T-helper 1 cell treated with Interleukin-12 subunit alpha and Interleukin-12 subunit beta and Interleukin-4 antibody, amounts not matched to agents 30 μg/mL and 1 μg/mL, for 36 hours (primary cell): ENCODE data around the gene ELP1.
"Not testable (repeated sequence)": the region's sequence is repeated elsewhere in the genome, so short reads cannot be mapped to it uniquely, and the experiment has no call there.

Source experiments
- H3K27ac Mint-ChIP-seq: one replicate; pipeline ENCODE4 v1.8.0; 2021; ENCODE audit warnings: mild to moderate bottlenecking, mixed read lengths
- H3K27me3 Mint-ChIP-seq: one replicate; pipeline ENCODE4 v1.8.0; 2021; ENCODE audit warnings: low read depth, mixed read lengths
- H3K36me3 Mint-ChIP-seq: one replicate; pipeline ENCODE4 v1.8.0; 2021; ENCODE audit warnings: low read depth, mixed read lengths
- H3K4me1 Mint-ChIP-seq: one replicate; pipeline ENCODE4 v1.8.0; 2021; ENCODE audit warnings: low read depth, mixed read lengths
- H3K4me3 Mint-ChIP-seq: one replicate; pipeline ENCODE4 v1.8.0; 2021; ENCODE audit warnings: mild to moderate bottlenecking, moderate library complexity, mixed read lengths
- H3K9me3 Mint-ChIP-seq: one replicate; pipeline ENCODE4 v1.8.0; 2021; ENCODE audit warnings: mixed read lengths

ELP1 gene

DNA sequence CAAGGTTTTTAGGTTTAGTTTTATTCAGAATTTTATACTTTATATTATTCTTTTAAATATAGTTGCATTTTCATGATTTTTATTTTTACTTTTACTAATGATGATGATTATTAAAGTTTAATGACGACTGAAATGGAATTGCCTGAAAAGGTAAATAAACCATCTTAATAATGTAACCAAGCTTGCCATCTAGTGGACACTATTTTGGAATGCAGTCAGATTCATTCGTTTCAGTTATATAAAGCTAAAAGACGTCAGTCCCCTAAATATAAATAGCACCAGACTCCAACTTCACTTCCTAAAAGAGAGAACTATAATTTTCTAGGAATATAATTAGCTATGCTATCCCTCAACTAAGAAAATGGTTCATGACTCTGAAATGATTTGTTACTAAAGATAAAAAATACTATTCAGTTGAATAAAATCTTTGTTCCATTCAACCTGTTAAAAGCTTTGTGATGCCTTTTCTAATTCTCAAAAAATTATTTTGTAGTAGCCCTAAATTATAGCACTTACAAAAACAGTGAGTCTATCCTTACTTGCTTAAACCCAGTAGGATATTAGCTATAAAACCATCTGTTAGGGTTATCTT, 20.2 kb upstream of the ELP1 start:
- Mint-ChIP-seq H3K36me3 (peaks cover 2% of the 10 kb centered on the region), H3K4me3 (no peak overlapping the region), H3K27me3 (no peaks in the 10 kb centered on the region), H3K27ac (no peak overlapping the region), H3K4me1 (no peaks in the 10 kb centered on the region), H3K9me3 (no peaks in the 10 kb centered on the region)

DNA sequence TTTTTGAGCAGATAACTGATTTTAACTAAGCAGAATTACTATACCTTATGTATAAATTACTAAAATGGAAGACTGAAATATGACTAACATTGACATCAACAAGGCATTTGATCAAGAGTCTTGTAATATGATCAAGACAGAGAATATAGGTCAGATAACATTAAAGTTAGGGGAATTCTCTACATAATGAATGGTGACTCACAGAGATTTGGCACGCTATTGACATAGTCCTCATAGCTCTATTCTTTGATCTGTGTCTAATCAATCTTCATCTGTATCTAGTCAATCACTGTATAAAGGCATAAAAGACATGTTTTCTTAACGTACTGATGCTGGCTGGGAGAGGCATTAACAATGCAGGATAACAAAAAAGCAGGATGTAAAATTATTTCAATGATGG, 17.7 kb upstream of the ELP1 start:
- H3K9me3 Mint-ChIP-seq, result no peaks in the 10 kb centered on the region
- no peaks in the 10 kb centered on the region for H3K27me3 Mint-ChIP-seq
- no peak overlapping the region for H3K27ac Mint-ChIP-seq
- H3K4me3 Mint-ChIP-seq, result no peak overlapping the region
- no peaks in the 10 kb centered on the region for H3K4me1 Mint-ChIP-seq
- H3K36me3 Mint-ChIP-seq, result peaks cover 2% of the 10 kb centered on the region

DNA sequence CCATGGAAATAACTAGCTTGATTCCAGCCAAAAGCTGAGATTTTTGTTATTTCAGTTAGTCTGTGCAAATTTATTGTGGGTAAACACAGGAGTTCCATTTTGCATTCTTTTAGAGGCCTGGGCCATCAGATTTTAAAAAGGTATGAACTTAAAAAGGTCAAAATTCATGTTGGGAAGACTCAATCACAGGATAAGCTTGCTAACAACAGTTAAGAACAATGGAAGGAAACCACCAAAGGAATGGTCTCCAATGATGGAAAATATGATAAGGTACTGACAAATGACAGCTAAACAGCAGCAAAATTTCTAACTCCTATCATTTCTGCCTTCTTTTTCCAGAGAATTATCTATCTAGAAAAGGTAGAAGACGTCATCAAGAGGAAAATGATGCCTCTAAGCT, 16.2 kb upstream of the ELP1 start:
- H3K27me3 Mint-ChIP-seq, result peaks cover 4% of the 10 kb centered on the region
- no peak overlapping the region for H3K27ac Mint-ChIP-seq
- no peaks in the 10 kb centered on the region for H3K4me1 Mint-ChIP-seq
- H3K36me3 Mint-ChIP-seq, result peaks cover 2% of the 10 kb centered on the region
- no peak overlapping the region for H3K4me3 Mint-ChIP-seq
- H3K9me3 Mint-ChIP-seq, result no peaks in the 10 kb centered on the region

DNA sequence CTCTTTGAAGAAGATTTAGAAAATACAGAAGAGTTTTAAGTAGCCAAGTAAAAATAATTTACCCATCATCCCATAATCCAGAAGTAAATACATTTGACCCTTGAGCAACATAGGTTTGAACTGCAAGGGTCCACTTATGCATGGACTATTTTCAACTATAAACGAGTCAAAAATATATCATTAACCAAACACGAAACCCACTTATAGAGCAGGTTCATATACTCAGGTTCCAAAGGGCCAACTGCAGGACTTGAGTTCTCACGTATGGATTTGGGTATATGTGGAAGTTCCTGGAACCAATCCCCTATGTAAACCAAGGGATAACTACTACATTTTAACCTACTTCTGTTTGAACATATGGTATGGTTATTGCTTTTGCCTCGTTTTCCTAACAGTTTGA, 6.1 kb upstream of the ELP1 start:
- no peak overlapping the region for H3K27ac Mint-ChIP-seq
- H3K36me3 Mint-ChIP-seq, result peaks cover 15% of the 10 kb centered on the region
- H3K4me1 Mint-ChIP-seq, result peaks cover 7% of the 10 kb centered on the region
- no peaks in the 10 kb centered on the region for H3K27me3 Mint-ChIP-seq
- H3K9me3 Mint-ChIP-seq, result no peaks in the 10 kb centered on the region
- no peak overlapping the region for H3K4me3 Mint-ChIP-seq

DNA sequence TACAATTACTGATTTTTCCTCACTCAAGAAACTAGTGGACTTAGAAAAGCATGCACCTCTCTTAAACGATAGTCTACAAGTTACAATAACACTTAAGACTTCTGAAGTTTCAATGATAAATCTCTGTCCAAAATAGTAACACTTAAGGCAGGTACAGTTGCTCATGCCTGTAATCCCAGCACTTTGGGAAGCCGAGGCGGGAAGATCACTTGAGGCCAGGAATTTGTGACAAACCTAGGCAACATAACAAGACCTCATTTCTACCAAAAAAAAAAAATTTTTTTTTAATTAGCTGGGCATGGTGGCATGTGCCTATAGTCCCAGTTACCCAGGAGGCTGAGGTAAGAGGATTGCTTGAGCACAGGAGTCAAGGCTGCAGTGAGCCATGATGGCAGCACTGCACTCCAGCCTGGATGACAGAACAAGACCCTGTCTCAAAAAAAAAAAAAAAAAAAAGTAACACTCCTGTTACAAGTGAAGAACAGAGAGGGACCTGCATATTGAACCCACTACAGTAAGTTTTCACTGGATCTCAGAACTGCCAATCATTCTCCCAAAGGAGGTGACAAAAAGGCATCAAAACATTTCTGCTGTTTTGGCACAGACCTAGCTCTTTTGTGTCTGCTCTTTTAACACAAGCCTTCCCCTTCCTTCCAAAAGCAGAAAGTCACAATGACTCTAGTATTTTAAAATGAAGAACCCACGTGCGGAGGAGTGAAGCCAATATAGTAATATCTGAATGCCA, 3.8 kb upstream of the ELP1 start:
- Mint-ChIP-seq H3K27me3 (no peaks in the 10 kb centered on the region), H3K36me3 (peaks cover 17% of the 10 kb centered on the region), H3K4me1 (peaks cover 16% of the 10 kb centered on the region), H3K4me3 (no peak overlapping the region), H3K27ac (no peak overlapping the region), H3K9me3 (no peaks in the 10 kb centered on the region)

DNA sequence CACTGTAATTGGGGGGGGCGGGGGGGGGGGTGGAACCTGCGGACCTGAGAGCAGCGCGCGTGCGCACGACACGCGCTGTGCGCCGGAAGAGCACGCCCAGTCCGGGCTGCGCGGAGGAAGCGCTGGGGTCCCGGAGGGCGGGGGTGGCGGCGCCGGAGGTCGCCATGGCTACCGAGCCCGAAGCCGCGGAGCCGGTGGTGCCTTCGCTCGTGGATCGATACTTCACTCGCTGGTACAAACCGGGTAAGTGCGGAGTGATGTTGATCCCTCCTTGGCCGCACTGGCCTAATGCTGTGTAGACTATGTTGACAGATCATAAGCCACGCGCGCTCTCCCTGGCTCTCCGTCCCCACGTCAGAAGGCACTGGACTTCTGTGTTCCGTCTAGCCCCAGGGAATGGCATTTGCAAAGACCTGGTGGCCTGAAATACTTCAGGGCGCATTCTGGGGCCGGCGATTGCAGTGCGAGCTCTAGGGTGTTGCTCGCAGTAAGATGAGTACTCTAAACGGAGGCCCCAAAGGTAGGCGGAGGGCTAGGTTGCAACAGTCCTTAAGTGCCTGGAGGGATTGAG, 484 bp upstream of the ELP1 start, which contains the start of gene ABITRAM:
Gene ABITRAM (plus strand): TSS at position 78 of the 571 bp plus-strand sequence. CDS start 87 bp downstream, at position 165.
- peak within 1 kb of the TSS; percentile 98 for H3K27ac Mint-ChIP-seq
- no peaks in the 10 kb centered on the region for H3K9me3 Mint-ChIP-seq
- peaks cover 22% of the 10 kb centered on the region for H3K4me1 Mint-ChIP-seq
- peak within 1 kb of the TSS; percentile 99 for H3K4me3 Mint-ChIP-seq
- peaks cover 16% of the 10 kb centered on the region for H3K36me3 Mint-ChIP-seq
- H3K27me3 Mint-ChIP-seq, result no peaks in the 10 kb centered on the region

DNA sequence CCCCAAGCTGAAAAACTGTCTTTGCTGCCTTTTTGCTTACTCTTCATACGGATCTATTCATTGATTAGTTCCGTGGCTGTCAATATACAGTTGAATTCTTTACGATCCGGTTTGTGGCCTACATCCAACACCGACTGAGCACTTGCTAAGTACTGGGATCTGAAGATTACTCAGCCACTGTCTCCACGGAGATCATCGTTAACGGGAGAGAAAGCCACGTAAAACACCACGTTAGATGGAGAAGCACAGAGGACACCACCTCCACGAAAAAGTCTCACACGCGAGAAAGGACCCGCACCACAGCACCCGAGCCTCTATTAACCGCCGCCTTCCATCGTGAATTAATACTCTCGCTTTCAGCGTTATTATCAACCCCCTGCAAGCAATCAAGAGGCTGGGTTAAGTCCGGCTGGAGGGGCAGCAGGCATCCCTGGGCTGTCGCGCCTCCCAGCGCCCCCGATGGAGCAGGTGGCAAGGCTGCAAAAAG, 650 bp downstream of the ELP1 start:
- Mint-ChIP-seq H3K27ac (peak overlapping the region; percentile 98), H3K4me1 (peaks cover 26% of the 10 kb centered on the region), H3K4me3 (peak overlapping the region; percentile 99), H3K36me3 (peaks cover 14% of the 10 kb centered on the region), H3K9me3 (no peaks in the 10 kb centered on the region), H3K27me3 (no peaks in the 10 kb centered on the region)

DNA sequence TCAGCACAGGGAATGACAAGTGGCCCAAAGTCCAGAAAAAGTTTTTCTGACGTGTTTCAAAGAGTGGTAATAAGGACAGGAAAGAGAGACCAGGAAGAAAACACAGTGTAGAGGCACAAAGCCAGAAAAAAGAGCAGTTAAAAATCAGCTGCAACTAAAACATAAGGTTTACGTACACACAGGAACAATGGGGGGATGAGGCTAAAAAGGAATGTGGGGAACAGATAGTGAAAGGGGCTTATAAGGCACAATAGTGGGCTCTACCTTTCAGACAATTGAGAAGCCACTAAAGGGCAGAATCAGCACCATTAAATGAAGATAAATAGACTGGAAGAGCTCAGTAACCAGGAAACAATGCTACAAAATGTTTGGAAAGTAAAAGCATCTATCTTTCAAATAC, 5.5 kb downstream of the ELP1 start:
- H3K4me1 Mint-ChIP-seq, result peaks cover 16% of the 10 kb centered on the region
- H3K9me3 Mint-ChIP-seq, result no peaks in the 10 kb centered on the region
- H3K27ac Mint-ChIP-seq, result peak overlapping the region; percentile 19
- peaks cover 30% of the 10 kb centered on the region for H3K36me3 Mint-ChIP-seq
- H3K4me3 Mint-ChIP-seq, result no peak overlapping the region
- H3K27me3 Mint-ChIP-seq, result no peaks in the 10 kb centered on the region

DNA sequence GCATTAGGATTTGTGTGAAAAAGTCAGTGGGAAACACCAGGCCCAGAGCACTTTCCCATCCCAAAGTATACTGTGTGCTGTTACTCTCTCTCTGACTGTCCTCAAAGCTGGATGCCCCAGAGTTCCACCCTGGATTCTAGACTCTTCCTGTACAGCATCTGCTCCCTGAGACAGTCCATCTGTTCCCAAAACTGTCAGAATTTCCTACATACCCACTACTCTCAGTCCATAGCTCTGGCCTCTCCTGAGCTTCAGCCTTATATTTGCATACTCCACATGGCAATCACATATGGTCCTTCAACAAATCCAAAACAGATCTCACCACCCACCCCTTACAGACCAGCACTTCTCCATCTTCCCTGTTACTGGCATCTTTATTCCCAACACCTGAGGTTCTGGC, 9.5 kb downstream of the ELP1 start:
- Mint-ChIP-seq H3K27ac (no peak overlapping the region), H3K36me3 (peaks cover 38% of the 10 kb centered on the region)

DNA sequence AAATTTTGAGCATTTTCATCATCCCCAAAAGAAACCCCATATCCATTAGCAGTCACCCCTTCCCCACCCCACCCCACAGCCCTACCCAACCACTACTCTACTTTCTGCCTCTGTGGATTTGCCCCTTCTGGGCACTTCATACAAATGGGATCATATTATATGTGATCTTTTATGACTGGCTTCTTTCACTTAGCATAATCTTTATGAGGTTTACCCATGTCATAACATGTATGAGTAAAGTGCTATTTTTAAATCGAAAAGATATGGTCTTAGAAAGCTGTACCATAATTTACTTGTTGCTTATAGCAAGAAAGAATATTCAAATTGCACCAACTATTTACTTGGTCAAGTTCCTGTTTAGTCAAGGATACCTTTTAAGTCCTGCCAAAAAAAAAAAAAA, 12.7 kb downstream of the ELP1 start:
- no peak overlapping the region for H3K27ac Mint-ChIP-seq
- no peaks in the 10 kb centered on the region for H3K4me1 Mint-ChIP-seq
- no peaks in the 10 kb centered on the region for H3K9me3 Mint-ChIP-seq
- H3K27me3 Mint-ChIP-seq, result no peaks in the 10 kb centered on the region
- peaks cover 30% of the 10 kb centered on the region for H3K36me3 Mint-ChIP-seq
- no peak overlapping the region for H3K4me3 Mint-ChIP-seq

More for the DNA sequence above, 9.5 kb downstream of the ELP1 start:
- Mint-ChIP-seq H3K4me3 (no peak overlapping the region), H3K9me3 (no peaks in the 10 kb centered on the region), H3K4me1 (peaks cover 4% of the 10 kb centered on the region), H3K27me3 (no peaks in the 10 kb centered on the region)

DNA sequence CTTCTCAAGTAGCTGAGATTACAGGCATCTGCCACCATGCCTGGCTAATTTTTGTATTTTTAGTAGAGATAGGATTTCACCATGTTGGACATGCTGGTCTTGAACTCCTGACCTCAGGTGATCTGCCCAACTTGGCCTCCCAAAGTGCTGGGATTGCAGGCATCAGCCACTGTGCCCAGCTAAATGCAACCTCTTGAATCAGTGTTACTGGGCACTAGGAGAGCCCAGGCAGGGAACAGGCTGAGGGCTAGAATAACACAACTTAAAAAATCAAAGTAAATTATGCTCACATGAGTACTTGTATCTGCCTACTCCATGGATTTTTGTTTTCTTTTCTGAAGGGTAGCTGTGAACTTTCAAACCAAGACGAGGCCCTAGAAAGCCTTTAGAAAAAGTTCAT, 13.5 kb downstream of the ELP1 start:
- not testable (repeated sequence) for H3K27me3 Mint-ChIP-seq, H3K4me1 Mint-ChIP-seq, H3K4me3 Mint-ChIP-seq, H3K27ac Mint-ChIP-seq, H3K9me3 Mint-ChIP-seq
- peaks cover 34% of the 10 kb centered on the region for H3K36me3 Mint-ChIP-seq

DNA sequence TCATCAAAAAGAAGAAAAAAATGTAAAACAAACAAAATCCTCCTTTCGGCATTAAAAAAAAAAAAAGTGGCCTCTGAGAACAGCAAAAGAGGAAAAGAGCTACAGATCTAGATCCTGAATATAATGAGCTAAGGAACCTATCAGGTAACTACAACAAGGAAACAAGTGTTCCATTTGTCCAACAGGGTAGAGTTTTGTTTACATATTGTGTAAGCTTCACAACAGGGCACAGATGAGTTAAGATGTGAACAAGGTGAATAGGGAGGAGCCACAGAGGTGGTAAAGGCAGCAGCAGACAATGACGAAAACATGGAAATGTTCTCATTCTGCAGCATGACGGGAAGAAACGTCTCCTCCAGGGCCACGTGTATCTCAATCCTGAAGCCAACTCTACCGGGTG, 14.4 kb downstream of the ELP1 start:
- no peaks in the 10 kb centered on the region for H3K9me3 Mint-ChIP-seq

DNA sequence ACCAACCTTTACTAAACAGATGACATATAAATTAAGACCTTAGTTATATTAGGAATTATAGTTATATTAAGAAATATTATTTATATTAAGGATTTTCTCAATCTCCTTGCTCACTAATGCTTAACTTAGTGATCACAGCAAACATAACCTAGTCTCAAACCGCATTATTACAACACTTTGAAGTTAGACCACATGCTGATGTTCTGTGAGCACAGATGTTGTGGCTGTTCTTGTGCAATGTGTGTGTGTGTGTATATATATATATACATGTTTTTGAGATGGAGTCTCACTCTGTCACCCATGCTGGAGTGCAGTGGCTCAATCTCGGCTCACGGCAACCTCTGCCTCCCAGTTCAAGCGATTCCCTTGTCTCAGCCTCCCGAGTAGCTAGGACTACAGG, 20.5 kb downstream of the ELP1 start:
- peaks cover 12% of the 10 kb centered on the region for H3K4me1 Mint-ChIP-seq
- H3K36me3 Mint-ChIP-seq, result peaks cover 38% of the 10 kb centered on the region
- no peaks in the 10 kb centered on the region for H3K27me3 Mint-ChIP-seq
- no peak overlapping the region for H3K4me3 Mint-ChIP-seq
- no peaks in the 10 kb centered on the region for H3K9me3 Mint-ChIP-seq
- H3K27ac Mint-ChIP-seq, result no peak overlapping the region

More for the DNA sequence above, 14.4 kb downstream of the ELP1 start:
- Mint-ChIP-seq H3K27ac (no peak overlapping the region), H3K4me1 (no peaks in the 10 kb centered on the region), H3K4me3 (no peak overlapping the region), H3K27me3 (no peaks in the 10 kb centered on the region), H3K36me3 (peaks cover 33% of the 10 kb centered on the region)

DNA sequence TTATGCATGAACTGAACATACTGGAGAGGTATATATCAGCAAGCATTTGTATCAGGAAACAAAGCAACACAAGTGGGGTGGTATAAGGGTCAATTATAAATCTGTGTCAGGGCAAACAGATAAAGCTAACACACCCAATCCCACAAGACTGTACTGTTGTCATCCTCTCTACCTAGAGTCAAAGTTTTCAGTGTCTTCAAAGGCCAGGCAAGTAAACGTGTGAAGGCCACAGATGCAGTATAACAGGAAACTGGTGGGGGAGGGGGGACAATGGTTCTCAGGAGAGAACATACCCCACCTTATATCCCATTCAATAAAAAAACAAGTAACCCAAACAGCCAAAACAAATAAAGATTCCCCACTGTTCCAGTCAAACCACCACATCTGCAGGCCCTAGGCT, 22.1 kb downstream of the ELP1 start:
- no peak overlapping the region for H3K4me3 Mint-ChIP-seq
- no peaks in the 10 kb centered on the region for H3K27me3 Mint-ChIP-seq
- H3K36me3 Mint-ChIP-seq, result peaks cover 46% of the 10 kb centered on the region
- no peaks in the 10 kb centered on the region for H3K9me3 Mint-ChIP-seq
- H3K27ac Mint-ChIP-seq, result peak overlapping the region; percentile 51
- peaks cover 12% of the 10 kb centered on the region for H3K4me1 Mint-ChIP-seq

DNA sequence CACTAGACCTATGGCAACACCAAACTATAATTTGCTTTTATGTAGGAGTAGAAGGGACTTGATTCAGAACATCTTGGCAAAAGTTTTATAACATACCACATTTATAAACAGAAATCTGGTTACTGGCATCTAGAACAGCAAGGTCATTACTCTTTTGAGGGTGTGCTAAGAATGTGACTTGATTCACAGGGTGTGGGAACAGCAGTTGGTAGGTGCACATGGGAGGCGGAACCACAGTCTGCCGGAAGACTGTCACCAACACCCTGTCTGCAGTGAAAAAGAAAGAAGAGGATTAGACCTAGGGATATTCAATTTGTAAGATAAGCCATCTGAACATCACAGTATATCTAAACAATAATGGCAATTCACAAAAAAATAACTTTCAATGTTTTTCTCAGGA, 23.0 kb downstream of the ELP1 start:
- Mint-ChIP-seq H3K27ac (no peak overlapping the region), H3K4me3 (no peak overlapping the region), H3K4me1 (peaks cover 12% of the 10 kb centered on the region), H3K27me3 (no peaks in the 10 kb centered on the region), H3K36me3 (peaks cover 45% of the 10 kb centered on the region), H3K9me3 (no peaks in the 10 kb centered on the region)
